Endothelial cell (in vitro differentiated cells): ENCODE data around the gene SLC23A2. TPM values are rescaled to one million over a fixed set of nuclear protein-coding genes. Genes with fewer than 3 reads are reported as not detected.
A peak's percentile ranks its signal among the peaks of the same experiment; 100 is the strongest.

ENCODE experiments used
- DNase-seq: peaks from one replicate; pipeline ENCODE4 v3.0.0; 2021; ENCODE audit warnings: low spot score
- H3K27ac Mint-ChIP-seq: one replicate; pipeline ENCODE4 v1.8.0; 2021; ENCODE audit warnings: mixed read lengths, inconsistent platforms; ENCODE audit not compliant: unreplicated experiment
- H3K27me3 Mint-ChIP-seq: one replicate; pipeline ENCODE4 v1.8.0; 2021; ENCODE audit warnings: mild to moderate bottlenecking, moderate library complexity, mixed read lengths, inconsistent platforms; ENCODE audit not compliant: unreplicated experiment
- H3K36me3 Mint-ChIP-seq: one replicate; pipeline ENCODE4 v1.8.0; 2021; ENCODE audit warnings: mild to moderate bottlenecking, low read depth, mixed read lengths, inconsistent platforms; ENCODE audit not compliant: unreplicated experiment
- H3K4me1 Mint-ChIP-seq: one replicate; pipeline ENCODE4 v1.8.0; 2021; ENCODE audit warnings: mild to moderate bottlenecking, mixed read lengths, inconsistent platforms; ENCODE audit not compliant: unreplicated experiment
- H3K4me3 Mint-ChIP-seq: one replicate; pipeline ENCODE4 v1.8.0; 2021; ENCODE audit warnings: mild to moderate bottlenecking, mixed read lengths, inconsistent platforms; ENCODE audit not compliant: unreplicated experiment
- H3K9me3 Mint-ChIP-seq: one replicate; pipeline ENCODE4 v1.8.0; 2021; ENCODE audit warnings: mixed read lengths, inconsistent platforms; ENCODE audit not compliant: unreplicated experiment
- total RNA-seq: library from RNA; stranded (reverse); fragmentation: NEBNext Ultra II Directional; extraction: Animal tissue kit (Norgen Biotek cat#: 25700); gene quantifications from one replicate; pipeline ENCODE4 v1.2.1, GENCODE V29; 2021; ENCODE audit not compliant: unreplicated experiment
- TF ChIP-seq, protein P1 (sequence below): fragments of 200-600 bp; sonication (generic); IDR thresholded peaks from one replicate; pipeline ENCODE4 v1.5.0; 2021; ENCODE audit warnings: antibody characterized with exemption; ENCODE audit not compliant: unreplicated experiment

SLC23A2 gene
- total RNA-seq, 1 donor from 2014 or later: 71.3 TPM

DNA sequence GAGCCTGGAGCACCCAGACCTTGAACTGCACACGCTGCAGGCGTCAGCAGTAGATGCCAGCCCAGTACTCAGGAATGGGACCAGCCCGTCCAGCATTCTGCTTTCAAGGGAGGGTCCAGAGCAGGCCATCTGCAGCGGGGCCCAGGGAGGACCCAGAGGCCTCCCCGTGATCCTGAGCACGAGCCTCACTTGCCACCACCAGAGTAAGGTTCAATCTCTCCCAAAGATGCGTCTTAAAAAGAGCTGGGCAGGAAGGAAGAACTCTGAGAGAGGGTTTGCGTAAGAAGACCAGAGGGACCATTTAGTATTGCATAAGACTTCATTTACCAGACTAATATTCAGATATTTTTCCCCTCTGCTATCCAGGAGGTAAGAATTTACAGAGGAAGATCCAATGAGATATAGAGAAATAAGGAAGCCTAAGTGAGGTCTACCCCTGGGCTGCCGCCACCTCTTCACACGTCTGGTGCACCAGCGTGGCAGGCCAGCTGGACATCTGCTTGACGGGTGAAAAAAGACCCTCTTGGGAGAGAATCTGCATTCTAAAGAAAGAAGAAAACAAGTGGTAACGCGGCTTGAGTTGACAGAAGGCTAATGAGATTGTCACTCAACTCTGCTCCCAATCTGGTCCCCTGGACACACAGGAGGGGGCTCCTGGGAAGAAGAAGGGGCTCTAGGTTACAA lies 172.3 kb downstream of the SLC23A2 start:
- TF ChIP-seq, protein P1, sequence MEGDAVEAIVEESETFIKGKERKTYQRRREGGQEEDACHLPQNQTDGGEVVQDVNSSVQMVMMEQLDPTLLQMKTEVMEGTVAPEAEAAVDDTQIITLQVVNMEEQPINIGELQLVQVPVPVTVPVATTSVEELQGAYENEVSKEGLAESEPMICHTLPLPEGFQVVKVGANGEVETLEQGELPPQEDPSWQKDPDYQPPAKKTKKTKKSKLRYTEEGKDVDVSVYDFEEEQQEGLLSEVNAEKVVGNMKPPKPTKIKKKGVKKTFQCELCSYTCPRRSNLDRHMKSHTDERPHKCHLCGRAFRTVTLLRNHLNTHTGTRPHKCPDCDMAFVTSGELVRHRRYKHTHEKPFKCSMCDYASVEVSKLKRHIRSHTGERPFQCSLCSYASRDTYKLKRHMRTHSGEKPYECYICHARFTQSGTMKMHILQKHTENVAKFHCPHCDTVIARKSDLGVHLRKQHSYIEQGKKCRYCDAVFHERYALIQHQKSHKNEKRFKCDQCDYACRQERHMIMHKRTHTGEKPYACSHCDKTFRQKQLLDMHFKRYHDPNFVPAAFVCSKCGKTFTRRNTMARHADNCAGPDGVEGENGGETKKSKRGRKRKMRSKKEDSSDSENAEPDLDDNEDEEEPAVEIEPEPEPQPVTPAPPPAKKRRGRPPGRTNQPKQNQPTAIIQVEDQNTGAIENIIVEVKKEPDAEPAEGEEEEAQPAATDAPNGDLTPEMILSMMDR: no peak
- Mint-ChIP-seq H3K27ac (peak overlapping the region; percentile 18), H3K4me3 (peak overlapping the region; percentile 47), H3K27me3 (peaks cover 9% of the 10 kb centered on the region), H3K36me3 (peaks cover 6% of the 10 kb centered on the region), H3K9me3 (no peaks in the 10 kb centered on the region), H3K4me1 (peaks cover 39% of the 10 kb centered on the region)
- DNase-seq: no peak

DNA sequence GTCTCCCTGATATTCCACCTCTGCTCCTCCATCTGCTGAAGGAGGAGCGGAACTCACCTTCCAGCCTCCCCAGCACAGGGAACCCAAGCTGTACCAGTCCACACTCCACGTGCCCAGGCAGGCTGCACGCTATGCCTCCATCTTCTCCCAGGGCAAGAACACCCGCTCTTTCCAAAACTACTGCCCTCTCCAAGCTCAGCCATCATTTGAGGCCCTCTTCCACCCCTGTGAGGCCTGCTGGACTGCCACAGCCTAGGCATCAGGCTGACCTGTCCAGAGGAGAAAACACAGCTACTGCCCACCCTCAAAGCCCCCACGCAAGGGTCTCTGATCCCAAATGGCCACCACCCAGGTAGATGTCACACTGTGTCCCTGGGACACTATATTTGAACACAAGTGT lies 179.7 kb downstream of the SLC23A2 start:
- H3K27ac Mint-ChIP-seq: peak overlapping the region; percentile 91
- peaks cover 17% of the 10 kb centered on the region for H3K27me3 Mint-ChIP-seq
- no peaks in the 10 kb centered on the region for H3K9me3 Mint-ChIP-seq
- TF ChIP-seq, protein P1: no peak
- DNase-seq: no peak
- peaks cover 53% of the 10 kb centered on the region for H3K4me1 Mint-ChIP-seq
- peaks cover 47% of the 10 kb centered on the region for H3K36me3 Mint-ChIP-seq
- H3K4me3 Mint-ChIP-seq: peak overlapping the region; percentile 96

DNA sequence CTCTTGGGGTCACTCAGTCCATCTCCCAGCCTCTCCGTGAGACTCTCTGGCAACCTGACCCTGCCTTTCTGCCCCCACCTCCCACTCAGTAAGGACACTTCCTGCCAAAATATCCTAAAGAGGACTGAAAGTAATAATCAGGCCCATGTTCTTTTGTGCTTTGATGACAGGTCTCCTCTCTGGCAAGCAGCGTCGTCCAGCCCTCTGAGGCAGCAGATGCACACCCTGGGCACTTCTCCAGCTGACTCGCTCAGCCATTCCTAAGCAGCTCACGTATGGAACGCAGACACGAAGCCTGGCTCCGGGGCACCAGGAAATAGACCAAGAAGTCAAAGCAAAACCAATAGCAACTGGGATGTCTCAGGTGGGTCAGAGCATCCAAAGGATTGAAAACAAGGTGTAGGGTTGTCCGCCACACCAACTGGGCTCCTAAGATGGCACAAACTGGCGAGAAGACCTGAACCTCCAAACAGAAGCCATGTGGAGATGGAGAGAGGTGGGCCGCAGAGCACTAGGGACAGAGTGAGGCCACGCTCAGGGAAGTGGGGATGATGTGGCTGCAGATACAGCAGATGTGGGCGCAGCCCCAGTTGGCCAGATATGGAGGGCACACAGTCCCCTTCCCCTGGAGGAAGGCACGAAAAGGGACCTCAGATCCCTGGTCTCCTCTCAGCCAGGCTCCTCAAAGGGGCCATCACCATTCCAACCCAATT lies 180.3 kb downstream of the SLC23A2 start:
- Mint-ChIP-seq H3K4me1 (peaks cover 53% of the 10 kb centered on the region), H3K36me3 (peaks cover 47% of the 10 kb centered on the region), H3K27me3 (peaks cover 17% of the 10 kb centered on the region), H3K4me3 (peak overlapping the region; percentile 96), H3K9me3 (no peaks in the 10 kb centered on the region), H3K27ac (peak overlapping the region; percentile 83)
- TF ChIP-seq, protein P1: no peak
- DNase-seq: no peak

DNA sequence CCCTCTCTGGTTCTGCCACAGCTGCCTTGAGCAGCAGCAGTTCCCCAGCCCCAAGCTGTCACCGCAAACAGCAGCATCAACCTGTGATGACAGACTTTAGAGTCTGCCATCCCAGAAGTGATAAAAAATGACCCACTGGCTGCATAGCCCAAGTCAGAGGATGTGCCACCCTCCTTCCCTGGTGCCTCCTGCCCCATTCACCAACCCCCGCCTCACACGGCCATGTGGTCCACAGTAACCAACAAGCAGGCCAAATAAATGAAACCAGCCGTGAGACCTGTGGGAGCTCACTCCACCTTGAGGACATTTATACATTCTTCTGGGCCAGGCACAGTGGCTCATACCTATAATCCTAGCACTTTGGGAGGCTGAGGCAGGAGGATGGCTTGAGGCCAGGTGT lies 181.4 kb downstream of the SLC23A2 start:
- TF ChIP-seq, protein P1: no peak
- H3K27ac Mint-ChIP-seq: peak overlapping the region; percentile 67
- H3K4me3 Mint-ChIP-seq: peak overlapping the region; percentile 74
- peaks cover 54% of the 10 kb centered on the region for H3K36me3 Mint-ChIP-seq
- no peaks in the 10 kb centered on the region for H3K9me3 Mint-ChIP-seq
- no peak for DNase-seq
- peaks cover 15% of the 10 kb centered on the region for H3K27me3 Mint-ChIP-seq
- peaks cover 62% of the 10 kb centered on the region for H3K4me1 Mint-ChIP-seq

DNA sequence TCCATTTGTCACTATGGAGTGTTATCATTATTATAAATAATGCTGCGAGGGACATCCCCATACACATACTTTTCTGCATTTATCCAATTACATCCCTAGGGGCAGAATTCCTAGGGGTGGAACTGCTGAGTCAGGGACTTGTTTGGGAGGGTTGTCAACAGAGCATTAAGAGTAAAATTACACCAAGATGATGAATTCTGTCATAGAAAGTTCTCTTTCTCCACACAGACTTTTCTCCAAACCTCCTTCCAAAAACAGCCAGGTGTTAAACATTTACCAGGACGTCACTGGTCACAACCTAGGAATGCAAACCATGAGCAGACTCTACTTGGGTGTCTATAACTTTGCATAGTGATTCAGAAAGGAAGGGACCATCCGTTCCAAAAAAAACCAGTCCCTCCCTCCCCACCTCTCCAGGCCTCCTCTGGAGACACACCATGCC lies 184.1 kb downstream of the SLC23A2 start:
- Mint-ChIP-seq H3K27me3 (peaks cover 19% of the 10 kb centered on the region), H3K27ac (peak overlapping the region; percentile 64), H3K9me3 (no peaks in the 10 kb centered on the region), H3K4me1 (peaks cover 75% of the 10 kb centered on the region), H3K36me3 (peaks cover 64% of the 10 kb centered on the region), H3K4me3 (peak overlapping the region; percentile 42)
- no peak for DNase-seq
- TF ChIP-seq, protein P1: no peak
